HL-60/S4 treated with phorbol 12-myristate 13-acetate at 8.2 ng/mL for 4 days and 3 days (cell line): ENCODE measurements around the gene BRINP3.
"Not testable (repeated sequence)": the region's sequence is repeated elsewhere in the genome, so short reads cannot be mapped to it uniquely, and the experiment has no call there.

Source experiments
- in situ Hi-C: fragments of 300-500 bp; cut with MboI; formaldehyde crosslinking; loops from 2 replicates; pipeline ENCODE4 v1.15.0; 2022; ENCODE audit warnings: low sequenced_read_pairs

Gene BRINP3

GRCh38 chr1:190477762-190478148 lies at the start of gene BRINP3:
Gene BRINP3 (minus strand): TSS chr1:190477864.
- in situ Hi-C loops, result no loop called here

- in situ Hi-C loops, result no loop called here
Measured at GRCh38 chr1:190511554-190511953, 33.9 kb upstream of the BRINP3 start.

- in situ Hi-C loops, result no loop called here
Measured at GRCh38 chr1:190507357-190507756, 29.7 kb upstream of the BRINP3 start.

GRCh38 chr1:190504539-190504938 lies 26.9 kb upstream of the BRINP3 start:
- in situ Hi-C loops, result not testable (repeated sequence)

GRCh38 chr1:190497565-190497964 lies 19.9 kb upstream of the BRINP3 start:
- in situ Hi-C loops, result no loop called here

- in situ Hi-C loops, result no loop called here
Measured at GRCh38 chr1:190494451-190494850, 16.8 kb upstream of the BRINP3 start.

GRCh38 chr1:190491404-190491803 lies 13.7 kb upstream of the BRINP3 start:
- in situ Hi-C loops, result no loop called here

- in situ Hi-C loops, result no loop called here
Measured at GRCh38 chr1:190484045-190484444, 6.4 kb upstream of the BRINP3 start.

GRCh38 chr1:190480231-190480630 lies 2.6 kb upstream of the BRINP3 start:
- in situ Hi-C loops, result no loop called here

- in situ Hi-C loops, result no loop called here
Measured at GRCh38 chr1:190479516-190479915, 1.9 kb upstream of the BRINP3 start.

- in situ Hi-C loops, result no loop called here
Measured at GRCh38 chr1:190479050-190479397, 1.4 kb upstream of the BRINP3 start.

GRCh38 chr1:190478149-190479049 lies 735 bp upstream of the BRINP3 start:
- in situ Hi-C loops, result no loop called here

GRCh38 chr1:190476806-190477205 lies 858 bp downstream of the BRINP3 start:
- in situ Hi-C loops, result no loop called here

- in situ Hi-C loops, result no loop called here
Measured at GRCh38 chr1:190476321-190476720, 1.3 kb downstream of the BRINP3 start.

GRCh38 chr1:190475421-190476141 lies 2.1 kb downstream of the BRINP3 start:
- in situ Hi-C loops, result no loop called here

GRCh38 chr1:190474650-190475211 lies 2.9 kb downstream of the BRINP3 start:
- in situ Hi-C loops, result no loop called here

- in situ Hi-C loops, result no loop called here
Measured at GRCh38 chr1:190474010-190474409, 3.7 kb downstream of the BRINP3 start.

- in situ Hi-C loops, result no loop called here
Measured at GRCh38 chr1:190472494-190472893, 5.2 kb downstream of the BRINP3 start.

GRCh38 chr1:190472042-190472441 lies 5.6 kb downstream of the BRINP3 start:
- in situ Hi-C loops, result no loop called here

- in situ Hi-C loops, result no loop called here
Measured at GRCh38 chr1:190464690-190465089, 13.0 kb downstream of the BRINP3 start.

GRCh38 chr1:190456129-190456528 lies 21.5 kb downstream of the BRINP3 start:
- in situ Hi-C loops, result no loop called here

- in situ Hi-C loops, result no loop called here
Measured at GRCh38 chr1:190455631-190456030, 22.0 kb downstream of the BRINP3 start.
